IPS DF 6.9 (cell line): ENCODE results near the gene SMIM7.
A peak's percentile ranks its signal among the peaks of the same experiment; 100 is the strongest.

ENCODE experiments used
- DNase-seq: peaks from one replicate; pipeline ENCODE4 v3.0.0-alpha.2; 2013; ENCODE audit warnings: low read depth, low spot score
- H3K27ac ChIP-seq: one replicate; pipeline ENCODE4 v1.5.1; 2013; ENCODE audit warnings: low read length, control low read depth
- H3K27me3 ChIP-seq: 2 replicates; pipeline ENCODE4 v1.6.1; 2013; ENCODE audit warnings: mild to moderate bottlenecking, low read length; ENCODE audit not compliant: control insufficient read depth, insufficient read depth
- H3K36me3 ChIP-seq: 2 replicates; pipeline ENCODE4 v1.6.1; 2013; ENCODE audit warnings: low read length; ENCODE audit not compliant: control insufficient read depth, insufficient read depth
- H3K4me1 ChIP-seq: 2 replicates; pipeline ENCODE4 v1.6.1; 2013; ENCODE audit warnings: low read length; ENCODE audit not compliant: control insufficient read depth, insufficient read depth
- H3K4me3 ChIP-seq: 2 replicates; pipeline ENCODE4 v1.5.1; 2013; ENCODE audit warnings: mild to moderate bottlenecking, low read length
- H3K9me3 ChIP-seq: 2 replicates; pipeline ENCODE4 v1.6.1; 2013; ENCODE audit warnings: low read length, inconsistent platforms; ENCODE audit not compliant: control insufficient read depth, insufficient read depth
- WGBS: extraction: QIAGEN DNeasy Blood & Tissue Kit; methylation state at CpG from one replicate; pipeline ENCODE4 v1.1.7; 2013; ENCODE audit warnings: mixed read lengths, missing lambda C conversion rate; ENCODE audit not compliant: insufficient read length, insufficient coverage; 5-methylcytosine and 5-hydroxymethylcytosine counted together

The SMIM7 gene

DNA sequence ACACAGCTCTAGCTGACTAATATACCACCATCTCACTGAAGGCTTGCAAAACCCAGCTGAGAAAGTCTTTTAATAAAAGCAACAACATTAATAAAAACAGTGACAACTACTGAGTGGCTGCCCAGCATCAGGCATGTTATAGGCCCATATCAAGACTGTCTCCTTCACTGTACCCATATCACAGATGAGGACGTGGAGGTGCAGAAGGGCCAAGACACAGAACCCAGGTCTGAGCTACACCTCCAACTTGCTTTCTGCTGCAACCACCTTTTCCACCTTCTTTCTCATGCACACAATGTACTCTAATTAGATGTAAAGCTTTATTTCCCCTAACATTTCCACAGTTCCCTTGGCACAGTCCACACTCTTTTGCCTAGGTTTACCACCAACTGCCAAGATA is 21.3 kb downstream of the SMIM7 start:
- Histone ChIP-seq H3K9me3 (no peaks in the 10 kb centered on the region), H3K4me1 (no peaks in the 10 kb centered on the region), H3K4me3 (no peak overlapping the region), H3K36me3 (0 out of 2 replicates have a peak, but pooled peaks cover 4% of the 10 kb centered on the region), H3K27ac (no peak overlapping the region), H3K27me3 (no peaks in the 10 kb centered on the region)
- DNase-seq, result no peak
- no CpG with 5 or more reads among the region's 1 CpG for WGBS

DNA sequence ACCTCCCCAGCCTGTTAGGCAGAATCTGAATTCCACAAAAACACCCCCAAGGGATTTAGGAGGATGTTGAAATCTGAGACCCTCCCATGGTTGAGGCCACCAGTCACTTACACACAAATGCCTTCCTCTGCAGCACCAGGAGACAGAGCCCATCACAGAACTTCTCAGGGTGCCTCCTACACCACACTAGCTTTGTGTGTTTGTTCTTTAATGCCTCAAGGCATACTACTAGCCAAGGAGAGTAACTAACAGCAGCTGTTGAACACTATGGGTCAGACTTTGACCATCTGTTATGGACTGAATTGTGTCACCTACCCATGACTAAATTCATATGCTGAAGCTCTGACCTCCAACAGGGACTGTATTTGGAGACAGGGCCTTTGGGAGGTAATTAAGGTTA is 22.4 kb downstream of the SMIM7 start:
- no peak for DNase-seq
- Histone ChIP-seq H3K27ac (no peak overlapping the region), H3K4me3 (no peak overlapping the region), H3K9me3 (no peaks in the 10 kb centered on the region), H3K27me3 (no peaks in the 10 kb centered on the region), H3K4me1 (no peaks in the 10 kb centered on the region), H3K36me3 (no peaks in the 10 kb centered on the region)

DNA sequence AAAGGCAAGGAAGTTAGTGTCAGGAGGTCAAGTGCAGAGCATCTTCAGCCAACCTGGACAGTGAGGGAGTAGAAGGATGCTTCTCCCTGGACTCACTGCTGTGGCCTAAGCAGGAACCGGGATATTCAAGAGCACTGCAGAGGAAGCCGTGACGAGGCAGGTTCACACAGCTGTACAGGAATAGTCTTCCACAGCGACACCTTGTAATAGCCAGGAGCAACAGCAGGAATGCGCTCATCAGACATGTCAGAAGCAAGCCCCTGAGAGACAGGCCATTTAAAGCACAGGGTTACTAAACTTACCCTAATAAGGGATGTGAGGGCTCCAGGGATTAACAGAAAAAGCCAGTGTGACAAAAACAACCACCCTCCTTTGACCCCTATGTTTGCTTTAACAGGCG is 28.5 kb downstream of the SMIM7 start:
- Histone ChIP-seq H3K27me3 (no peaks in the 10 kb centered on the region), H3K4me3 (no peak overlapping the region), H3K9me3 (no peaks in the 10 kb centered on the region), H3K27ac (no peak overlapping the region), H3K36me3 (no peaks in the 10 kb centered on the region), H3K4me1 (no peaks in the 10 kb centered on the region)
- no peak for DNase-seq
- no CpG with 5 or more reads among the region's 6 CpGs for WGBS

DNA sequence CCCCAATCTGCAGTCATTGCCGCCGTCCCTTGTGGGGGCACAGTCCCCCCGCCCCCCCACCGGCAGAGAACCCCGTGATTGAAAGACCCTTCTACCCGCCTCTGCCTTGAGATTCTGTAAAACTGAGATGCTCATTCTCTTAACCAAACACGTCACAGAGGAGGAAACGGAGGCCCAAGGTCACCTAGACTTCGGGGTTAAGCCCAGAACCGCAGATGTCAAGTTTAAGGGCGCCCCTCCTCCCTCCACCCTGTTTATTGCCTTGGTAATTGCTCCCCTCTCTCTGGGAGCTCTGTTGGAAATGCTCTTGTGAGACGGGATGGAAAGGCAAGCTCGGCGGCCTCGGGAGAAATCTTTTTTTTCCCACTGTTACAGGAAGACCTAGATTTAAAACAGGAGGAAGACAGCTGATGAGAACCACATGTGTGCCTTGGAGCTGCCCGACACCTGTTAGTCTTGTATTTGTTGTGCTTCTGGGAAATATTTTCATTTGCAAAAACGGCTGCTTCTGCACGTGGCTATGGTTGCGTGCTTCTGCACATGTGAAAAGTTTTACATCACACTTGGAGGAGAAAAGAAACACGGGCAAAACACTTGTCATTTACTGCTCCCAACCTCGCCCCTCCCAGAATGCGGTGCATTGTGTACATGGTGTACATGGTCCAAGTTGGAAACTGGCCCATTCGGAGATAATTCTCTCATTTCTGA is 30.8 kb downstream of the SMIM7 start:
- WGBS, result no CpG with 5 or more reads among the region's 23 CpGs
- no peaks in the 10 kb centered on the region for H3K4me1 ChIP-seq

DNA sequence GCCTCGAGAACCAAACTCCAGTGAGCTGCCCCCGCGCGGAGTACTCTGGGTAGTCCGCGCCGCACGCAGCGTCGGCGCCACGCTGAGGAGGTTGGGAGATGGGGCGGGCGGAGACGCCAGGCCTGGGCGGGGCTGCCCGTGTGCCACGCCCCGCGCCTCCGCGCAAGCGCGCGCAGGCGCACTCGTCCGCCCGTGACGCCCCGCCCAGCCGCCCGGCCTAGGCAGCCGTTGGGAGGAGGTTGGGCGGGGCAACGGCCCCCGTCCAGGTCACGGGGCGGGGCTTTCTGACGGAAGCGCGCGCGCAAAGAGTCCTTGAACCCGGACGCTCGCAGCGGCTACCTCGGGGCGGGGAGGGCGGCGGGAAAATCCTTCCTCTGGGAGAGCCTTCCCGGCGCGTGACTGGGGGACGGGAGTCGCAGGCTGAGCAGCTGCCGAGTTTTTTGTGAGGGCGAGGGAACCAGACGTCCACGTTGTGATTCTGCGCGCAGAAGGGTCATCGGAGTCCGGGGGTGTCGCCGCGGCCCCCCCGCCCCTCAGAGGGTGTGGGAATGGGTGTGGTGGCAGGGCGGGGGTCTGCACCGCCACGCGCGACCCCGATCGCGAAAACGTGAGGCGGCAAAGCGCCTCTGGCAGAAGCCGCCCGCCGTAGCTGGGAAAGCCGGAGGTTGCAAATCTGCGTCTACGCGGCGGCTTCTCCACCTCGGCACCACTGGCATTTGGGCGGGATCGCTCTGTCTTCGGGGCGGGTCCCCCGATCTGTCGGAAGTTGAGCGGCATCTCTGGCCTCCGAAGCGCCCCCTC is 31.6 kb downstream of the SMIM7 start, which contains the start of gene MED26:
MED26 (minus strand) TSS at position 22 of the 801 bp plus-strand sequence. CDS start 261 bp downstream, outside the sequence.
- DNase-seq, result peak; percentile 78
- no CpG with 5 or more reads among the region's 98 CpGs for WGBS

More for the DNA sequence above, 30.8 kb downstream of the SMIM7 start:
- no peak overlapping the region for H3K27ac ChIP-seq
- no peaks in the 10 kb centered on the region for H3K27me3 ChIP-seq
- no peaks in the 10 kb centered on the region for H3K9me3 ChIP-seq
- H3K4me3 ChIP-seq, result peak overlapping the region; percentile 90; the same call in 1 of the 2 replicates
- no peak for DNase-seq
- H3K36me3 ChIP-seq, result 0 out of 2 replicates have a peak, but pooled peaks cover 2% of the 10 kb centered on the region

DNA sequence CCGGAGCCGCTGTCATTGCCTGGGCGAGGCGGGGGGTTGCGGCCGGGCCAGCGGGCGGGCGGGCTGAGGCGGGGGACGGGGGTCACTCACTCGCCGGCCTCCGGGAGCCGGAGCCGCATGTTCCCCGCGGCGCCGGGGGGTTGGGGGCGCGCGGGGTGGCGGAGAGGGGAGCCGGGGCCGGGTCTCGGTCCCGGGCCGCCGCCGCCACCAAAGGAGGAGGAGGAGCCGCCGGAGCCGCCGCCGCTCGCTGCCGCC is 32.1 kb downstream of the SMIM7 start:
- no CpG with 5 or more reads among the region's 38 CpGs for WGBS
- Histone ChIP-seq H3K4me3 (peak overlapping the region; percentile 88), H3K9me3 (no peaks in the 10 kb centered on the region), H3K27ac (no peak overlapping the region), H3K27me3 (no peaks in the 10 kb centered on the region), H3K4me1 (no peaks in the 10 kb centered on the region), H3K36me3 (0 out of 2 replicates have a peak, but pooled peaks cover 3% of the 10 kb centered on the region)
- DNase-seq, result no peak

More for the DNA sequence above, 31.6 kb downstream of the SMIM7 start, which contains the start of gene MED26:
- Histone ChIP-seq H3K27me3 (no peaks in the 10 kb centered on the region), H3K27ac (no peak within 1 kb of the TSS), H3K9me3 (no peaks in the 10 kb centered on the region), H3K4me1 (no peaks in the 10 kb centered on the region), H3K4me3 (peak within 1 kb of the TSS; percentile 90), H3K36me3 (0 out of 2 replicates have a peak, but pooled peaks cover 3% of the 10 kb centered on the region)

DNA sequence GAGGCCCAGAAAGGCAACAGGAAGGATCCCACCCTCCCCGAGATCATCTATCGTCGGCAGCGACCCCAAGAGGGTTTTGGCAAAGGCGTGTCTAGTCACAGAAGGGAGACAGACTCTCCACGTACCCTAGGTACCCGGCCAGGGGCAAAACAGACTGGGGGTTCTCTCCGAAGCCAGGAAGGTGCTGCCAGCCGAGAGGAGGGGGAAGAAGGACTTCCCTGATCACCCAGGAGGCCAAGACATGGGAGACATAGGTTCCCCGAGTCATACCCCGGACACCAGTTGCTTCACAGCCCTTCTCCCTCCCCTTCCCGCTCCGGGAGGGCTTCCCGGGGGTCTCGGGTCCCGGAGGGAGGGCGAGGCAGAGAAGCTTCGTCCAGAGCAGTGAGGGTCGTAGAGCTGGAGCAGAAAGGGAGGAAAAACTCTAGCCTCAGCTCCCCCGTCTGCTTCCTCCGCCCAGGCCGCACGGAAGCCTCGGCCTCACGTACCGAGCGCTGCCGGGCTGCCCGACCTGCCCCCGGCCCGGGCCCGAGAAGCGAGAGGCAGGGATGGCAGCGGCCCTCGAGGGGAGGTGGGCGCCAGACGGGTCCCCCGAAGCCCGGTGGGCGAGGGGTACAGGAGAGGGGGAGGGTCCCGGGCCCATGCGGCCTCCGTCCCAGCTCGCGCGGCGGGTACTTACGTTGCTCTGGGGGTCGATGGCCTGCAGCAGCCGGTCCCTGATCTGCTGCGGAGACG is 32.6 kb downstream of the SMIM7 start:
- no CpG with 5 or more reads among the region's 52 CpGs for WGBS
- Histone ChIP-seq H3K27ac (no peak overlapping the region), H3K36me3 (0 out of 2 replicates have a peak, but pooled peaks cover 3% of the 10 kb centered on the region), H3K27me3 (no peaks in the 10 kb centered on the region), H3K4me3 (peak overlapping the region; percentile 88), H3K9me3 (no peaks in the 10 kb centered on the region), H3K4me1 (no peaks in the 10 kb centered on the region)
- no peak for DNase-seq

DNA sequence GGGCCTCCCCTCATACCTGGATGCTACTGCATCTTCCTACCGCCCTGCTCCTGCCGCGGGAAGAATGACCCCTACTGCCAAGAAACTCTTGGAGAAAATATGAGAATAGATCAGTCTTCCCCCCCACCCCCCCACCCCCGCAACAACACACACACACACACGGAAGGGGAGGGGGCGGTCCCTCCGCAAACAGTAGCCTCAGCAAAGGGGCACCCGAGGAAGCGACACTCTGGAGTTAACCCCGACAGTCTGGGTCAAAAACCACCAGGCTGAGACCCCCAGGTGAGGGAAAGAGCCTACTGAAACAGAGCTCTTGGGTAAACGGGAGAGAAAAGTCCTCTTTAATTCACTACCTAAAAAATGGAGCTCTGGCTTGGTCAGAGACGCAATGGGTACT is 33.1 kb downstream of the SMIM7 start:
- H3K4me3 ChIP-seq, result peak overlapping the region; percentile 88; the same call in 1 of the 2 replicates
- no peaks in the 10 kb centered on the region for H3K9me3 ChIP-seq
- H3K36me3 ChIP-seq, result 0 out of 2 replicates have a peak, but pooled peaks cover 3% of the 10 kb centered on the region
- no peak overlapping the region for H3K27ac ChIP-seq
- DNase-seq, result no peak
- no CpG with 5 or more reads among the region's 12 CpGs for WGBS
- H3K4me1 ChIP-seq, result no peaks in the 10 kb centered on the region
- no peaks in the 10 kb centered on the region for H3K27me3 ChIP-seq

DNA sequence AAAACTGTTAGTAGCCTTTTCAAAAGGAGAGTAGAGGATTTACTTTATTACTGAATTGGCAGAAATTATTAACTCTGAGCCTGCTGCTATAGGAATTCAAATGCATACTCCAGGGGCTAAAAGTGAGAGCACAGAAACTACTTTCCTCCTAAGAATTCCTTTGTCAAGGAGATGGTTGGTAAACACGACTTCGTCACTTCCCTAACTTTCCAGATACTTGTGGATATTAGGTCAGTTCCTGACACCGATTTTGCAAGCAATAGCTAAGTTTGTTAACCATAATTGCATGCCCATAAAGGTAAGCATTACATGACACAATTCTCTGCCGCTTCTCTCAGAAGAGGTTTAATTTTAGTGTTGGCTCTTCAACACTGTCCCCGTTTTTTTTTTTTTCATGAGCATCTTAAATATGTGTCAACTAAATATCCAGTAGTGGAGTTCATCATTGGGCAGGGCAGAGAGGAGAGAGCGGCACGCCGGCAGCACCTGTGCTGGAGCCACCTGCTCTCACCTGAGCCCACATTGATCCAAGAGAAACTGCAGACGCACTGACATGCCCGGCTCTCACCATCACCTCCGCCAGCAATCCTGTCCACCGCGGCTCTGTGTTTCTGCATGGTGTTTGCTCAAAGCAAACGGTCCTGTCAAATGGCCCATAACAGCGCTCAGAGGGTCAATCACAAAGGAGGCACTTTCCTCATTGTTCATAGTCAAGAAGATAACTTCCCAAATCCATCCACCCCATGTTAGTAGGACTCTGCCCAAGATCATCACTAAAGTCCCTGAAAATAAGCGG is 34.6 kb downstream of the SMIM7 start:
- no peak for DNase-seq
- Histone ChIP-seq H3K9me3 (no peaks in the 10 kb centered on the region), H3K27ac (no peak overlapping the region), H3K4me3 (no peak overlapping the region), H3K36me3 (0 out of 2 replicates have a peak, but pooled peaks cover 3% of the 10 kb centered on the region), H3K4me1 (no peaks in the 10 kb centered on the region), H3K27me3 (no peaks in the 10 kb centered on the region)
- WGBS, result no CpG with 5 or more reads among the region's 16 CpGs
